ENCODE results near the gene ZNF263.

Gene ZNF263

GRCh38 chr16:3328643-3329042, 45.4 kb downstream of the ZNF263 start:
- ATAC-seq: no peak
